Progenitor cell of endocrine pancreas (in vitro differentiated cells): ENCODE measurements around the gene CHSY3. TPM values are rescaled to one million over a fixed set of nuclear protein-coding genes. Genes with fewer than 3 reads are reported as not detected.

Experiments used
- DNase-seq: peaks from one replicate; pipeline ENCODE4 v3.0.0; 2021; ENCODE audit warnings: low spot score; ENCODE audit not compliant: unreplicated experiment
- H3K27ac Mint-ChIP-seq: 2 replicates; pipeline ENCODE4 v1.8.0; 2021; ENCODE audit warnings: mild to moderate bottlenecking, moderate library complexity, mixed read lengths
- H3K27me3 Mint-ChIP-seq: 2 replicates; pipeline ENCODE4 v1.8.0; 2021; ENCODE audit warnings: mixed read lengths
- H3K36me3 Mint-ChIP-seq: 2 replicates; pipeline ENCODE4 v1.8.0; 2022; ENCODE audit warnings: mixed read lengths; ENCODE audit not compliant: insufficient read depth
- H3K4me1 Mint-ChIP-seq: 2 replicates; pipeline ENCODE4 v1.8.0; 2021; ENCODE audit warnings: low read depth, mixed read lengths
- H3K4me3 Mint-ChIP-seq: 2 replicates; pipeline ENCODE4 v1.8.0; 2021; ENCODE audit warnings: low read depth, mild to moderate bottlenecking, moderate library complexity, mixed read lengths
- H3K9me3 Mint-ChIP-seq: 2 replicates; pipeline ENCODE4 v1.8.0; 2021; ENCODE audit warnings: low read depth, mixed read lengths
- total RNA-seq: library from RNA; stranded (reverse); gene quantifications from 2 replicates; pipeline ENCODE4 v1.2.1, GENCODE V29; 2021
- TF ChIP-seq, protein P1 (sequence below): fragments of 200-600 bp; sonication (generic); IDR thresholded peaks from one replicate; pipeline ENCODE4 v1.5.0; 2021; ENCODE audit warnings: antibody characterized with exemption, mild to moderate bottlenecking; ENCODE audit not compliant: unreplicated experiment

CHSY3 gene
- total RNA-seq, 1 donor from 2014 or later = 0.84 TPM

DNA sequence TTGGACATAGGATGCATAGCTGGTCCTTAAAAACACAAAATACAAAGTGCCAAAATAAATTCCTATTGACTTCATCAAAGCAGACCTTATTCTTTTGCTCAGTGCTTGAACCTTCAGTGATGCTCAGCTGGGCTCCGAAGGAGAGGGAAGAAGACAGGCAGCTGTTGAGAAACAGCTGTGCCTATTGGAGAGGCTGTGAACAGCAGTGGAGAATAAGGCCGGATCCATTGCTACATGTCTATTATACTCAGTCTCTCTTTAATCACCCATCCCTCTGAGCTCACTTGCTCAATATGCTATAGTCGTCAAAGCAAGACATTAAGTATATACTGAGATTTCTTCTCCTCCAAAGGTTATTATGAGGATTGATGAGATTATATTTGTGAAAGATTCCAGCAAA lies 174.4 kb downstream of the CHSY3 start:
- no peak overlapping the region for H3K4me3 Mint-ChIP-seq
- H3K27ac Mint-ChIP-seq = no peak overlapping the region
- H3K9me3 Mint-ChIP-seq = no peaks in the 10 kb centered on the region
- H3K36me3 Mint-ChIP-seq = no peaks in the 10 kb centered on the region
- DNase-seq = no peak
- TF ChIP-seq, protein P1, sequence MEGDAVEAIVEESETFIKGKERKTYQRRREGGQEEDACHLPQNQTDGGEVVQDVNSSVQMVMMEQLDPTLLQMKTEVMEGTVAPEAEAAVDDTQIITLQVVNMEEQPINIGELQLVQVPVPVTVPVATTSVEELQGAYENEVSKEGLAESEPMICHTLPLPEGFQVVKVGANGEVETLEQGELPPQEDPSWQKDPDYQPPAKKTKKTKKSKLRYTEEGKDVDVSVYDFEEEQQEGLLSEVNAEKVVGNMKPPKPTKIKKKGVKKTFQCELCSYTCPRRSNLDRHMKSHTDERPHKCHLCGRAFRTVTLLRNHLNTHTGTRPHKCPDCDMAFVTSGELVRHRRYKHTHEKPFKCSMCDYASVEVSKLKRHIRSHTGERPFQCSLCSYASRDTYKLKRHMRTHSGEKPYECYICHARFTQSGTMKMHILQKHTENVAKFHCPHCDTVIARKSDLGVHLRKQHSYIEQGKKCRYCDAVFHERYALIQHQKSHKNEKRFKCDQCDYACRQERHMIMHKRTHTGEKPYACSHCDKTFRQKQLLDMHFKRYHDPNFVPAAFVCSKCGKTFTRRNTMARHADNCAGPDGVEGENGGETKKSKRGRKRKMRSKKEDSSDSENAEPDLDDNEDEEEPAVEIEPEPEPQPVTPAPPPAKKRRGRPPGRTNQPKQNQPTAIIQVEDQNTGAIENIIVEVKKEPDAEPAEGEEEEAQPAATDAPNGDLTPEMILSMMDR = no peak
- H3K27me3 Mint-ChIP-seq = no peaks in the 10 kb centered on the region
- no peaks in the 10 kb centered on the region for H3K4me1 Mint-ChIP-seq

DNA sequence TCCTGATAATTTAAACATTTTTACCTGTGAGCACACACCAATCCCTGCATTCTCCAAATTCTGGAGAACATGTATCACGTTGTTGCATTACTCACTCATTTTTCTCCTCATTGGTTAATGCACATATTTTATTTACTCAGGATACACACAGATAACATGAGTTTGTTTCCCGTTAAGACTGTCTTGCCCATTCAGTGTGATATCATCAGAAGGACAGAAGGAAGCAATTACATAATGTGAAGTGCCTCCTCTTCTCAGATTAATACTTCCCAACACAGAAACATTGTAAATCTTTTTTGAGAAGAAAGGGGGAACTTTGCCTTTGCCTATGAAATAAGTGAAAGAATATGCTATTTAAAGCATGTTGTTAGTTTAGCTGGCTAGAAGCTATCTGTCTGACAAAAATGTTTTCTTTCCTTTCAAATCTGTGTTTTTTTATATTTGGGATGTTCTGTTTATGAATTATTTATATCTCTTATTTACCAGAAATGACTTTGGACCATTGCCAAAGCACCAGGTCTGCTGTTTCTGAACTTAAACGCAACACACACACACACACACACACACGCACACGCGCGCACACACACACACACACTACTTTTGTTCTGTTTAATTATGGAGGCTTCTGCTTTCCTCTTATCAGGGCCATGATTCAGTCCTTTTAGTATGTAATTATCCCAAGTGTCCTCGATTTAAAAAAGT lies 186.5 kb downstream of the CHSY3 start:
- H3K4me1 Mint-ChIP-seq = no peaks in the 10 kb centered on the region
- no peak for DNase-seq
- H3K27ac Mint-ChIP-seq = no peak overlapping the region
- TF ChIP-seq, protein P1 = no peak
- no peak overlapping the region for H3K4me3 Mint-ChIP-seq
- no peaks in the 10 kb centered on the region for H3K36me3 Mint-ChIP-seq
- H3K9me3 Mint-ChIP-seq = no peaks in the 10 kb centered on the region
- H3K27me3 Mint-ChIP-seq = no peaks in the 10 kb centered on the region

DNA sequence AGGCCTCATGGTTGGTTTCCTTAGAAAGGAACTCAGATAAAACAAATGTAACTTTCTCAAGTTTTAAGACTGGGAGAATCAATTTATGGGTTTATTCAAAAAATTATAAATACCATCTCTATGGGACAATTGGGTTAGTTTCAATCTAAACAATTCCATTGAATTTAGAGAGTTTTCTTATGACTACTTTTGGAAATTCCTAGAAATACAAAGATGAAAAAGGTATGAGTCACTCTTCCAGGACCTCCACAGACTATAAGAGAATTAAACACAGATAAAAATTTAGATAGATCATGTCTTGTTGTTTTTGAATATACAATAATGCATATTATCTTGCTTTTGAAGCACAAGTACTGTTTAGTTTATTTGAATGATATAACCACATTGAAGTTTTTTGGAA lies 188.7 kb downstream of the CHSY3 start:
- DNase-seq = no peak
- Mint-ChIP-seq H3K27me3 (no peaks in the 10 kb centered on the region), H3K36me3 (no peaks in the 10 kb centered on the region), H3K27ac (no peak overlapping the region), H3K4me3 (no peak overlapping the region), H3K4me1 (no peaks in the 10 kb centered on the region), H3K9me3 (no peaks in the 10 kb centered on the region)
- TF ChIP-seq, protein P1 = no peak

DNA sequence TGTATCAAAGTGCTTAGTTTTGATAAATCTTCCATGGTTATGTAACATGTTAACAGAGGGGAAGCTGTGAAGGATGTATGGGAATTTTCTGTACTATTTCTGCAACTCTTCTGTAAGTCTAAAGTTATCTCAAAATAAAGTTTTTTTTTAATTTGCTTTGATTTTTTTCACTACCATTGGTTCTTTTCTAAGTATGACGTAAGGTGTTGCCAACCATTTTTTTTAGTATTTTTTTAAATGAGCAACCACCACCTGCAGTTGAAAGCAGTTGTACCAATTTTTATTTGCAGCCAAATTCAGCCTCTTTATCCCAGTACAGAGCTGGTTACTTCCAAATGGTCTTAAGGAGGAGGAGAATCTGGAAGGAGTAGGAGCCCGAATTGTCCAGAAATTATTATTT lies 192.2 kb downstream of the CHSY3 start:
- no peak overlapping the region for H3K27ac Mint-ChIP-seq
- no peak overlapping the region for H3K4me3 Mint-ChIP-seq
- TF ChIP-seq, protein P1 = no peak
- H3K9me3 Mint-ChIP-seq = no peaks in the 10 kb centered on the region
- no peaks in the 10 kb centered on the region for H3K36me3 Mint-ChIP-seq
- no peaks in the 10 kb centered on the region for H3K4me1 Mint-ChIP-seq
- no peak for DNase-seq
- no peaks in the 10 kb centered on the region for H3K27me3 Mint-ChIP-seq

DNA sequence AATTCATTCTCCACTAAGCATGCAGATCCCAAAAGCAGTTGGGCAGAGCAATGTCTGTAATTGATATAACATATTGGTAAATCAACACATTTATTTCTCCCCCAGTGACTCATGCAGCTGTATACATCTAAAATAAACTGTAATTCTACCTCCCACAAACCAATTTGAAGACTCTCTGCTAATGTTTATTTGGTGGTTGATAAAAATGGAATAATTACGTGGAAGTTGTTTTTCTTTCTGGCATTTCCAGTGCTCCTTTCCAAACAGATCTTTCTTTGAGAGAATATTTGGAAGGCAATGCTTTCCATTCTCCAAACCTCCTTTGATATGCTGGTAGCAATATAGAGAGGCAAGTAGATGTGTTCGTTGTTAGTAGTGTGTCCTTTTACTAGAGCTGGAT lies 194.7 kb downstream of the CHSY3 start:
- Mint-ChIP-seq H3K9me3 (no peaks in the 10 kb centered on the region), H3K4me3 (no peak overlapping the region), H3K27me3 (no peaks in the 10 kb centered on the region), H3K4me1 (no peaks in the 10 kb centered on the region), H3K27ac (no peak overlapping the region), H3K36me3 (no peaks in the 10 kb centered on the region)
- DNase-seq = no peak
- TF ChIP-seq, protein P1 = no peak
